GM12891 (cell line): ENCODE data around the gene TACC3.

Experiments used
- PAX5 ChIP-seq: IDR thresholded peaks from 2 replicates; pipeline ENCODE4 v1.6.1; 2011; ENCODE audit warnings: low read length, moderate library complexity, mild to moderate bottlenecking; ENCODE audit not compliant: insufficient read depth, severe bottlenecking
- POLR2A ChIP-seq: IDR thresholded peaks from 2 replicates; pipeline ENCODE4 v1.6.1; 2011; ENCODE audit warnings: low read depth, low read length, control low read depth
- POLR2AphosphoS5 ChIP-seq: IDR thresholded peaks from 2 replicates; pipeline ENCODE4 v1.6.1; 2011; ENCODE audit warnings: low read depth, low read length, control low read depth
- SPI1 ChIP-seq: IDR thresholded peaks from 2 replicates; pipeline ENCODE4 v1.6.1; 2011; ENCODE audit warnings: low read depth, low read length, control low read depth
- TAF1 ChIP-seq: IDR thresholded peaks from 2 replicates; pipeline ENCODE4 v1.6.1; 2011; ENCODE audit warnings: low read depth, low read length, control low read depth

- no peak for TF ChIP-seq POLR2A
- no peak for TF ChIP-seq TAF1
- TF ChIP-seq POLR2AphosphoS5: no peak
- TF ChIP-seq PAX5: no peak
- no peak for TF ChIP-seq SPI1
These were observed 29.2 kb downstream of the TACC3 start for GRCh38 chr4:1750381-1751154.
